GM19452 (cell line): Measurements from ENCODE around the gene ZSWIM4.
A peak's percentile ranks its signal among the peaks of the same experiment; 100 is the strongest.

Experiments used
- ATAC-seq: cut with Tn5 transposase; IDR thresholded peaks from one replicate; pipeline ENCODE4 v1.9.1; 2021; ENCODE audit not compliant: unreplicated experiment

ZSWIM4 gene

DNA sequence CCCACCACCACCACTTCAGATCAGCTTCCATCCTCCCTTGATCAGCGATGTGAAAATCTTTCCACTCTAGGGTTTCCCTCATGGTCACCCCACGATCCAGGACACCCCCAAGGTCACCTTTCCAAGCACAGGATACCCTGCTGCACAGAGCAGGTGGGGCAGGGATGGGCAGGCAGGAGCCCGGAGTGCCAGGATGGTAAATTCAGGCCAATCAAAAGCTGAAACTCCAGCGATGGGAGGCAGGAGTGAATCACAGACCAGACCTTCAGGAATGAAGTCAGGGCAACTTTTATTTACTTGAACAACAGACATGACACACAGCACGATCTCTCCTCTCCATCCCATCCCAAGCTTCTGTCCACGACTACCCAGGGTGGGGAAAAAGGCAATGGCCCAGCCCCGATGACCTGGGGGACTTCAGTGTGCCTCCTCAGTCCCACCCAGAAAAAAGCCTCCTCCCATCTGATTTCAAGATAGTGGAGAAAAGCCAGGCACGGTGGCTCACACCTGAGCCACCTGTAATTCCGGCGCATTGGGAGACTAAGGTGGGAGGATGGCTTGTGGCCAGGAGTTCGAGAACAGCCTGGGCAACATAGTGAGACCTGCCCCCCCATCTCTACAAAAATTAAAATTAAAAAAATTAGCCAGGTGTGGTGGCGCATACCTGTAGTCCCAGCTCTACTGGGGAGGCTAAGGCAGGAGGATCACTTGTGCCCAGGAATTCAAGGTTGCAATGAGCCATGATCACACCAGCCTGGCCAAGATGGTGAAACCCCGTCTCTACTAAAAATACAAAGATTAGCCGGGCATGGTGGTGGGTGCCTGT is 39.2 kb downstream of the ZSWIM4 start:
- no peak for ATAC-seq

DNA sequence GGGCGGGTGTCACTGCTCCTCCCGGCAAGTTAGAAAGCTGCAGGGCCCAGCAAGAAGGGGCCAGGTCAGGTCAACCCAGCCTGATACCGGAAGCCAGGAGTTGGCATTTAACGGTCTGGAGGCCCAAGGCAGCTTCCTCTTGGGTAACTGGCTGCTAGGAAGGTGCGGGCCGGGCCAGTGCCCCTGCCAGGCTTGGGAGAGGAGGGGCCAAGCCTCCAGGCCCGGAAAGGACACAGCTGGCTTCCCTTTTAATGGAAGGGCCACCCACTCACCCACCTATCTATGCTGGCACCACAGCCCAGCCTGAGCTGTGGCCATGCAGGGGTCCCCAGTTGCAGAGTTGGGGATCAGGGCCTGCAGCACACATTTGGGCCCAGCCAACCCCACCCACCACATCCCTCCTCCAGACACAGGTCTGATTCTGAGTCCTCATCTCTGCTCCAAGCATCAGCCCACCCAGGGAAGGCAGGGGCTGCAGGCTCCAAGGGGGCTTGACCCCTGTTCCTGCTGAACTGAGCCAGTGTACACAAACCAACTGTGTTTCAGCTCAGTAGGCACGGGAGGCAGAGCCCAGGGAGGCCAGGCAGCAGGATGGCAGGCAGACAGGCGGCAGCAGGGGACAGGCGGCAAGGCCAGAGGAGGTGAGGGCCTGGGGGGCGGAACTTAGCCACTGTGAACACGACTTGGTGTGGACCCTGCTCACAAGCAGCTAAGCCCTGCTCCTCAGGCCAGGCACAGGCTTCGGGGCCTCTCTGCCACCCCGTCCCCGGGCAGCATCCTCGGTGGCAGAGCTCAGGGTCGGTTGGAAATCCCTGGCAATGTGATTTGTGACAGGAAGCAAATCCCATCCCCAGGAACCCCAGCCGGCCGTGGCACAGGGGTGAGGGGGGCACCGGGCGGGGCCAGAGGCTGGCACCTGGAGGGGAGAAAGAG is 40.8 kb downstream of the ZSWIM4 start:
- no peak for ATAC-seq

DNA sequence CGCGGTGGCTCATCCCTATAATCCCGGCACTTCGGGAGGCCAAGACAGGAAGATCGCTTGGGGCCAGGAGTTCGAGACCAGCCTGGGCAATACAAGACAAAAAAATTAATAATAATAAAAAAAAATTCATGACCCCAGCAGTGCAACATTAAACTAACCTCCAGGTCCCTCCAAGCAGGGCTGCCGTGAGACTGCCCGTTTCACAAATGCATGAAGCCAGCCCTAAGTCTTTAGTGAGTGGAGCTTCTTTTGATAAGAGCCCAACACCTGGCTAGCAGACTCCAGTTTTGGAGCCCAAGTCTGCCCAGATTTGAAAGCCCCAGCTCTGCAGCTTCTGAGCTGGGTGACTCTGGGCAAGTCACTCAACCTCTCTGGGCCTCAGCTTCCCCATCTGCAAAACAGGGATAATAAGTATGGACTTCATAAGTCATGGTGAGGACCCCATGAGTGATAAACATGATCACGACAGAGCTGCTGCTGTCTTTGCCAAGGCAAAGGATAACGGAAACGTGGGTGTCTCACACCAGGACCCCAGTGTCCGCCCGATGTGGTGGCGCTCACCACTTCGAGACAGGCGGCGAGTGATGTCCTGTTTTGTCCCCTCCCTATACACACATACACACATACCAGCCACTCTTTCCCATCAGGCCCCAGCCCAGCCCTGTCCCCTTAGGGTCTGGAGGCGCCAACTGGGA is 43.3 kb downstream of the ZSWIM4 start:
- ATAC-seq, result no peak

DNA sequence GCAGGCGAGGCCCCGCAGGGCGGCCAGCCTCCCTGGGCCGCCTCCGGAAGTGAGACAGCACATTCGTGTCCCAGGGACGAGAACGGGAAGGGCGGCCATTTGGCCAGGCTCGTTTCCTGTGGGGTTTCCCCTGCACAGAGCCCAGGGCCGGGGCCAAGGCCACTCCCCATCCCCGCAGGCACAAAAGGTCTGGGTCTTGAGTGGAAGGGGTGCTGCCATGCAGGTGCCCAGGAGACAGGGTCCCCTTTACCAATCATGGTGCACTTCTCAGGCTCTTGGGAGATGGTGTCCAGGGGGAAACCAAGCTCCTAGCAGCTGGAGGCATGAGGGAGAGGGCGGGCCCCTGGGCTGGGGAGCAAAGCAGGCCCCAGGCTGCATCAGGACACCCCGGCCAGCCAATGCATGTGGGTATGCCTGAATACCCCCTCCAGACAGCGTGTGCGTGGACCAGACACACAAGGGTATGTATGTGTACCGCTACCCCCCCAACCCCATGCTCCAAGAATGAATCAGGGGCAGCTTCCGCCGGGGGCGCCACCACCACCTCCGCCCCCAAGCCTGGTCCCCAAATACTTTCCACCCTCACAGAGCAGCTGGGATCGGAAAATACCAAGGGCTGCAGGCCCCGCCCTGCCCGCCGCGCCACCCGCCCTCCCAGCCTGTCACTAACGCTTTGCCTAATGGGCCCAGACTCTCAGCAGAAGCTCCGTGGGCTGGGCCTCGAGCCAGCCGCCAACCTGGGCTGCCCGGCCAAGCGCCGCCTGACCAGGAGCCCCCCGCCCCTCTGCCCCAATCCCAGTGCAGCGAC is 44.1 kb downstream of the ZSWIM4 start:
- peak; percentile 40 for ATAC-seq

DNA sequence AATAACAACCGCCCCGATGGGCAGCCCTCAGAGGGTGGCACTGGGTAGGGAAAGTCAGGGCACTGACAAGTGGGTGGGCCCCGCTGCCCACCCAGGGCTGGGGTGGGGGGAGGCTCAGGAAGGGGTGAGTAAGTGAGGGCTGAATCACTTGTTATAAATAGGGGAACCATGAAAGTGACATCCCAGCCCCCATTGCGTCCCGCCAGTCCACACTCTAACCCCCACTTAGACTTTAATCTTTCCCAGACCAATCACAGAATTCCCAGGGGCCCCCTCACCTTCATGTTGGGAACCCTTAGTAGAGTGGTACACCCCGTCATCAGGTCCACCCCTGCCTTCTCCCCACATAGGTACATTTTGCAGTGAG is 44.7 kb downstream of the ZSWIM4 start:
- ATAC-seq, result no peak

GRCh38 chr19:13840305-13841085 is 45.3 kb downstream of the ZSWIM4 start:
- no peak for ATAC-seq

DNA sequence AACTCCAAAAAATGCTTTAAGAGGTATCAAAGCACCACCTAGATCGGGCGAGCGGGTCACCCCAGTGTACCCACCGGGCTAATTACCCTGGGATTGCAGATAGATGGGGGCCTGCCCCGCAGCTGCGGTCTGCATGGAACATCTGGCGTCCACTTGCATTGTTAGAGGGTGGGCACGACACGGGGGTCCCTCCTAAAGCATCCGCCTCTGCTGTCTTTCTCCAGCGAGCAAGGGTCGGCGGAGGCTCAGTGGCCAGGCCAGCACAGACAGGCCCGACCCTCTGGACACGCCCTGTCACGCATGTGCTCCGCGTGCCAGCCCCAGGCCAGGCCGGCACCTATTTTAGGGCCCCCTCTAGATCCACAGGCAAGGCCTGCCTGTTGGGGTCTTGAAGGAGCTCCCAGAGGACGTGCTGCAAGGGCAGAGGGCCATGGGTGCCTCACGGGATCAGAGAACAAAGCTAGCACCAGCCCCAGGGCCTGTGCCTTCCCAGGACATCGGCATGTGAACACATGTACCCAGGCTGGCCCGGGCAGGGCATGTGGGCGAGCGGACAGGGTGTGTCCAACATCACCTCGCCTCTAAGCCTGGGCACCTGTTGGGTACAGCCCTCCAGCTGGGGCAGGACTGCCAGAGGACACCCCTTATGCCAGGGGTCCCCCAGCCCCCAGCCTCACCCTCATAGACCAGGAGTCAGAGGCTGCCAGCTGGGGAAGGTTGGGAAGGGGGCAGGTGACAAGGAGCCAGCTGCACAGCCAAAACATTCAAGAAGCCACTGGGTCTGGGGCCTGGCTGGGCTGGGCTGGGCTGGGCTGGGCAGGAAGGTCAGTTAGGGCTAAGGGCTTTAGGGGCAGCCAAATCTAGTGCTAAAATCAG is 46.1 kb downstream of the ZSWIM4 start:
- no peak for ATAC-seq

- ATAC-seq, result no peak
These were observed 46.7 kb downstream of the ZSWIM4 start for GRCh38 chr19:13841962-13842290.

DNA sequence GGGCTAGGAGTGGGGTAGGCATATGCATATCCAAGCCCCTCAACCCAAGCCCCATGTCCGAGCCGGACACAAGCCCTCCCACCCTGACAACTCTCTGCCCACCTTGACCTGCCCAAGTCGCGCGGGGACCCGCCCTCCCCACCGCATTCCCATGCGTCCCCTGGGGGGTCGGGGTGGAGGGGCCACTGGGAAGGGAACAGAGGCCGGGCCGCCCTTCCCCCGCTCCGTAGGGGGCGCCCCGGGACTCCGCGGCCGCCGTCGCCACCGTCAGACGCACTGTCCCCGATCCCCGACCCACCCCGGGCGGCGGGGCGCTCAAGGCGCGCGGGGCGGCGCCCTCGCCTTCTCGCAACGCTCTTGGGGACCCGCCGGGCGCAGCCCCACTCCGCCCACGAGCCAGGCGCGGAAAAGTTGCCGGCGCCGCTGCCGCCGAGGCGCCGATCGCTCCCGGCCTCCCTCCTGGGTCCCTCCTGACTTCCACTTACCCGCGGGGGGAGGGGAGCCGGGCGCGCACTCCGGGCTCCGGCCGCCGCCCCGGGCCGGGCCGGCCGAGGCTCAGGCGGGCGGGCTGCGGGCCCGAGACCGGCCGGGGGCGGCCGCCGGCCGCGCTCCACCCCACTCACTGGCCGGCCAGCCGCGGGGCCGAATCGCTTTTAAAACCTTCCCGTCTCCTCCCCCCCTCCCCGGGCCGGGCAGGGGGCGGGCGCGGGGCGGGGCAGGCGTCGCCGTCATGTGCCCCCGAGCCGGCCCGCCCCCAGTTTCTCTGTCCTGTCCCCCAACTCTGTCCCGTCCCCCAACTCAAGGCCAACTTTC is 47.3 kb downstream of the ZSWIM4 start:
- no peak for ATAC-seq

- ATAC-seq, result no peak
These were observed 48.1 kb downstream of the ZSWIM4 start for GRCh38 chr19:13843104-13843921.

DNA sequence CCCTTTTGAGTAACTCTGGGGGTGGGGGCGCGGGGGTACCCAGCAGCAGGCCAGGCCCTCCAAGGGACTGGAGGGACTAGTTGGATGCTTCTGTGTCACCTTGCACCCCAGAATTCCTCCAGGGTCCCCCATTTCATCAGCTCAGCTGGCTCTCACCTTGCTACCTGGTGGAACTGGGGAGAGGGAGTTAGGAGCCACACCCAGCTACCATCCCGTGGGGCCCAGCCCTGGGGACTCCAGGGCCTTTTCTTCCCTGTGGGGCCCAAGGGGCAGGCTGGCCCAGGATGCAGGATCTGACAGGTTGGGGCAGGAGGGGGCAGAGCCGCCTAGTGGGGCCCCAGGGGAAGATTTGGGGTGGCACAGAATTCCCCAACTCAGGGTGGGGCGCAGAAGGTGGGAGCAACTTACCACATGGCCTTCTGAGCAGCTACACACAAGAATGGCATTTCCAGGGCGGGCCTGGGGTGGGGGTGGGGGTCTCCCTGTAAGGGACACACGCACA is 48.9 kb downstream of the ZSWIM4 start:
- ATAC-seq, result no peak

DNA sequence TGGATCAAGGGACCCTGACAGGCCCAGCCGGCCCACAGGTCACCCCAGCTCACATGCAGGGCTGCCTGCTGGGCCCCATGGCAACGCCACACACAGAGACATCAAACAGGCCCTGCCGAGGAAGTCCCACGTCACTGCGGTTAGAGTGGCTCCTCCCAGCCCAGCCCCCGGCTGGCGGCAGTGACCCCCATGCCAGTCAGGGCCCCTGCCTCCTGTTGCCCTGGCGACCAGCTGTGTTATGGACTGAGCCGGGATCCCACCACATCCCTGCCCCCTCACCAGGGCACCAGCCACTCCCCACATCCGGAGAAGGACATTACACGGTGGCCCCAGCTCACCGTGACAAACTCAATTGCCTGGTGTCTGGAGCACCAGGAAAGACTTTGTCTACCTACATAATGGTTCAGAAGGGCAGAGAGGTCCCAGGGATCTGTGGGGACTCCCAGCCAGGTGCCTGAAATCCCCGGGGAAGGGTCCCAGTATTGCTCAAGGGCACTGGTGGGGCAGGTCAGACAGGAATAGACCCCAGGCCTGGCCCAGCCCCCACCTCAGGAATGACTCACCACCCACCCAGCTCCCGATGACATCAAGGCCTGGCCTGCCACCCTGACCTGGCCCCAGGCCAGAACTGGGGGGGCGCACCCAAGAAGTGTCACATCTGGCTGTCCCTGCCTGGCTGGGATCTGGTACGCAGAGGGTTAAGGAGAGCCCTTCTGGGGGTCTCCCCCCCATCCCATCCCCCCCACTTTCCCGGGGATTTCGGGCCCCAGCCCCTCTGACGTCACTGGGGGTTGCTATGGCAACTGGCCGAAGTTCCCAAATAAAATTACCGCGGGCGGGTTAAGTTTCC is 51.5 kb downstream of the ZSWIM4 start:
- peak; percentile 50 for ATAC-seq

- ATAC-seq, result peak; percentile 7
These were observed 52.4 kb downstream of the ZSWIM4 start for GRCh38 chr19:13847407-13848339.

- ATAC-seq, result no peak
These were observed 53.1 kb downstream of the ZSWIM4 start for GRCh38 chr19:13848340-13848677.
